GM12875 (cell line): Measurements from ENCODE around the gene OSCP1.
A peak's percentile ranks its signal among the peaks of the same experiment; 100 is the strongest.

Experiments
- H3K4me3 ChIP-seq: one replicate; pipeline ENCODE4 v1.5.1; 2011; ENCODE audit warnings: low read depth, low read length, control low read depth
- TF ChIP-seq, protein P1 (sequence below): IDR thresholded peaks from 2 replicates; pipeline ENCODE4 v1.5.1; 2011; ENCODE audit warnings: low read depth, mild to moderate bottlenecking, control low read depth, inconsistent platforms, low read length, moderate library complexity, borderline replicate concordance; ENCODE audit not compliant: insufficient read depth

OSCP1 gene

DNA sequence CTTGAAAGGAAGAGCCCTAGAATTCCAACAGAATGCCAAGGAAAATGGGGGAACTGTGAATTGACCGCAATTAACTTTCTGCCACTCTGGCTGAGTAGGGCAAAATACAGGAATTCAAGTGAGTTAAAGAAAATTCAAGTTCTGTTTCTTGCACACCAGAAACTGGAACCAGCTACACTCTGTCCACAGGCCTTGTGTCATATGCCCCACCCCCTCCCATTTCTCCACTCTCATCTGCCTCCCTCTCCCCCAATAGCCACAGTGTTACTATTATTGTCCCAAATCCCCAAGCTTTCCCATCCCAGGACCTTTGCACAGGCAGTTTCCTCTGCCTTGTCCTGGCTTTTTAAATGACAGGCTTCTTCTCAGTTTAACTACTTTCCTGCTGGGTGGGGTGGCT lies 60.3 kb downstream of the OSCP1 start:
- H3K4me3 ChIP-seq, result no peak overlapping the region
- TF ChIP-seq, protein P1, sequence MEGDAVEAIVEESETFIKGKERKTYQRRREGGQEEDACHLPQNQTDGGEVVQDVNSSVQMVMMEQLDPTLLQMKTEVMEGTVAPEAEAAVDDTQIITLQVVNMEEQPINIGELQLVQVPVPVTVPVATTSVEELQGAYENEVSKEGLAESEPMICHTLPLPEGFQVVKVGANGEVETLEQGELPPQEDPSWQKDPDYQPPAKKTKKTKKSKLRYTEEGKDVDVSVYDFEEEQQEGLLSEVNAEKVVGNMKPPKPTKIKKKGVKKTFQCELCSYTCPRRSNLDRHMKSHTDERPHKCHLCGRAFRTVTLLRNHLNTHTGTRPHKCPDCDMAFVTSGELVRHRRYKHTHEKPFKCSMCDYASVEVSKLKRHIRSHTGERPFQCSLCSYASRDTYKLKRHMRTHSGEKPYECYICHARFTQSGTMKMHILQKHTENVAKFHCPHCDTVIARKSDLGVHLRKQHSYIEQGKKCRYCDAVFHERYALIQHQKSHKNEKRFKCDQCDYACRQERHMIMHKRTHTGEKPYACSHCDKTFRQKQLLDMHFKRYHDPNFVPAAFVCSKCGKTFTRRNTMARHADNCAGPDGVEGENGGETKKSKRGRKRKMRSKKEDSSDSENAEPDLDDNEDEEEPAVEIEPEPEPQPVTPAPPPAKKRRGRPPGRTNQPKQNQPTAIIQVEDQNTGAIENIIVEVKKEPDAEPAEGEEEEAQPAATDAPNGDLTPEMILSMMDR, result no peak

DNA sequence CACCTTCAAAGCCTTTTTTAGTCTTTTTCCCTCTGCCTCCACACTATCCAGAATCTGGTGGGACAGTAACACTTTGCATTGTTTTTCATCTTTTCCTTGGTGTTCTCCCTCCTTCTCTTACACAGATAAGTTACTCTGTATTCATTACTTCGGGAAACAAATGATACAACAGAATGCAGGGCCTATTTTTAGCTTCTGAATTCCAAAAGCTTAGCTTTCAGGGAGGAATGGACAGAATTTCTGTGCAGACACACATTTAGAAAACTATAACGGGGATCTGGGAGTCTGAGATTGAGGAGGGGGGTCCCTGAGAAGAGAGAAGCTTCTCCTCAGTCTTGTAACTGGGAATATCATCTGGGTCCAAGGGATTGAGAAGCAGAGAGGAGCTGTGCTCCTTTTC lies 61.0 kb downstream of the OSCP1 start:
- TF ChIP-seq, protein P1, result no peak
- no peak overlapping the region for H3K4me3 ChIP-seq

DNA sequence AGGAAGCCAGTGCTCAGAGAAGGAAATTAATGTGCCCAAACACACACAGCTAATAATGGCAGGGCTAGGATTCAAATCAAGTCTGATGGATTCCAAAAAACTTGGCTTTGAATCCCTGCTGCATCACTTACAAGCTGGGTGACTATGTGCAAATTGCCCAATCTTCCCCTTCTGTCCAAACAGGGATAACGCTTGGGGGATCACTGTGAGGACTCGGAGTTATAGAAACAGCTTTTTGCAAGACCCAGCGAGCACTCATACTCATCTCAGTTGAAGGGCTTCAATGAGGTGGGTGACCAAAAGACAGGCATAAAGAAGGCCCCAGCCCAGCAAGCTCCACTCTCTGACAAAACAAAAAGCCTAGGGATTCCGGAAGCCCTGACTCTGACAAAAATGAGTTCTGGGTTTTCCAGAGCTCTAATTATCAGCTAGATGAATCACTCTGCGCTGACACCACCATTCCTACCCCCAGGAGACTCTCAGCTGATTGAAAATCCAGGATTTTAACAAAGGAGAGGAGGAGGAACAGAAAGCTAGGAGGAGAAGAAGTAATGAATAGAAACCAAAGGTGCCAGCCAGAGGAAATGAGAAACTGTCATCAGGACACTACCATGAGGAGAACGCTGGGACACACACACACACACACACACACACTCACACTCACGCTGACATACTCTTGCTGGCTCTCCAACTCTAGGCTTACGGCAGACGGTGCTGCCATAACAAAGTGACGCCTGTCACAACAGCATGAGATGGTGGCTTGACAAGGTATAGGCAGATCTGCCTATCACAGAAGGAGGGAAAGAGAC lies 62.9 kb downstream of the OSCP1 start:
- no peak overlapping the region for H3K4me3 ChIP-seq
- TF ChIP-seq, protein P1, result no peak

DNA sequence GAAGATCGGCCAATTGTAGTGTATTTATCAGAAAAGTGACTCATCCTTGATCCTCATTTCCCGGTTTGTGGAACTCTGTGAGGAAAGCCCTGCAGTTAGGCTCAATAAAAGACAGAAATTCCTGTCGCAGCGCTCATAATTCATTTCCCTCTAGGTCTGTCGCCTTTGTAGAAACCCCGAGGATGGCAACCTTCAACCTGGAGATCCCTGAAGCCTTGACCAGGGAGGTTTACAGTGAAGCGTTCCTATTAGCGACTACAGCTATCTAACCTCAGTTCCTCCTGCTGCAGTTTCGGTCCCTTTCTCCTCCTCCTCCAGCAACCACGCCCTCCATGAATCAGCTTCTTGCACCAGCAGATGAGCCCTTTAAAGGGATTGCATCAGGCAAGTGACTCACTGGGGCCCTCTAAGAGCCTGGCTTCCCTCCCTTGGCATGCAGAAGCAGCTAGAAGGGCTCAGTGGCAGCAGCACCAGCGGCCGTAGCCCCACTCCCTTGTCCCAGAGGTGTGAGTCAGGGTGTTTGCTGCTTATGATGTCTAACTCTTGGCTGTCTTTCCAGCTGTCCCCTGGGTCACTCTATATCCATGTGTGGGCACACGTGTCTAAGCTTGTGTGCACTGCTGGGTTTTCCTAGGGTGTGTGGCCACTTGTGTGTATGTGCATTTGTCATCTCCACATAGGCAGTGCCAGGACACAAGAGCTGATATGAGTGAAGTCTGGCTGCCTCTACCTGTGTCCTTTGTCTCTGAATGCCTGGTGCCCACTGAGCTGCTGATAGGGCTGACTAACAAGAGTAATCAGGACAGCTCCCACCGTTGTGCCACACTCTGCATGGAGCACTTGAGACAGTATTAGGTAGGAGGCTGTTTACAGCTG lies 63.7 kb downstream of the OSCP1 start:
- peak overlapping the region; percentile 54 for H3K4me3 ChIP-seq
- TF ChIP-seq, protein P1, result no peak

DNA sequence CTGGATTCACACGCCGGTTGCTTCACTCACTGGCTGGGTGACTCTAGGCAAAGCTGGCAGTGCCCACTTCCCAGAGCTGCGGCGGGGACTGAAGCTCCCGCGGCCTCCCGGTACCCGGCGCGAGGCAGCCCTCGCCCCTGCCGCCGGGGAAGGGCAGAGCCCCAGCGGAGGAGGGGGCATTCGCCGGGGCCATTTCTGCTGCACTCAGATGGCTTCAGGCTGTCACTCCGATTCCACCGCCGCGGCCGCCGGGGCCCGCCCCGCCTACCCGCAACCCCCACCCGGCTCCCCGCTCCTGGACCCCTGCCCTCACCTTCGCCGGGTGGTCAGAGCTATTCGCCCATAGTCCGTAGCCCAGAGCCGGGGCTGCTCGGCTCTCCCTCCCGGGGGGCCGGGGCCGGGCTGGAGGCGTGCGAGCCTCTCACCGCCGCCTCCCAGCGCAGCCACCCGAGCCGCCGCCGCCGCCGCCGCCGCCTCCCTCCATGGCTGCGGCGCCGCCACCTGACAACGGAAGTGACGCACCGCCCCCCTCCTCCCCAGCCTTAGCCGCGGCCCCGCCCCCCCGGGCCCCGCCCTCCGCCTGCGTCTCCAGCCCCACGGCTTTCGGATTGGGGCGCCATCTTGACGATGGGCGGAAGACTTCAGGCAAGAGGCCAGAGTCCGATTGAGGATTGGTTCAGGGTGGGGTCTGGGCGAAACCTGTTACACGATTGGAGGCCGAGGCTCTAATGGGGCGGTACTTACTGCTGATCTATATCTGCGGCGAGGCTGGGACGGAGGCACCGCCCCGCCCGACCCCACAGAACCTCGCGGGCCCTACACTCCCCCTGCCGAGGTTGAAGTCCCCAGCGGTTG lies 64.6 kb downstream of the OSCP1 start, which contains the start of gene STK40:
TSS of gene STK40 (minus strand) at position 515 of the 855 bp plus-strand sequence. CDS start 24,592 bp downstream, outside the sequence.
- TF ChIP-seq, protein P1, result no peak
- peak within 1 kb of the TSS; percentile 80 for H3K4me3 ChIP-seq

DNA sequence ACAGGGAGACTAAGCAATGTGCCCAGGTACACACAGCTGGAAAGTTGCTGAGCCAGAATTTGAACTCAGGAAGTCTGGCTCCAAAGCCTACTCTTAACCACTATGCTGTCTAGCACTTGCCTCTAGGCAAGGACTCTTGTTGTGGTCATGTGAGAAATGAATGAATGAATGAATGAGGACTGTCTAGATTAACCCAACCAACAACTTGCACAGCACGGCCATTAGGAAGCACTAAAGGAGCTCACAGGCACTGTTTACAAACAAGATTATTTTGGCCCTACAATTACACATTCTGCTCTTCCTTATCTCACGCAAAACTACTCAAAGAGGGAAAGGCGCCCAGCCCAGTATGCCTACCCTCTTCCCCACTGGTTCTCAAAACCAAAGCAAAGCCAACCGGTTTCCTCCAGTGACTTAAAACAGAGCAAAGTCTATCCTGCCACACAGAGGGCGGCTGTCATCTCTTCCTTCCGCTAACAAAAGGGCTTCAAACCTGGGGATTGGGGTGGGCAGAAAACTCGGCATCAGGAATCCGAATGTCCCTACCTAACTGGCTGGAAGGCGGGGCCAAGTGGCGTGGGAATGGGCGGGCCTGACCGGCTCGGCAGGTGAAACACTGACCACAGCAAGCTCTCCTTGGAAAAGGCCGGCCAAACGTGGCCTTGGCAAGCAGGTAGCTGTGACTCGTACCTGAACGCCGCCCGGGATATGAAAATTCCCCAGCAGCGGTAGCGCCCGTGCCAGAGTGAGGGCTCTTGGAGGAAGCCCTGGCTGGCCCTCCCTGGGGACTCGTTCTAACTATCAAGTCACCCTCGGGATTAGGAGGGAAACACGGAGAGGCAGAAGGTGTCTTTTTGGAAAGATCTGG lies 65.5 kb downstream of the OSCP1 start:
- H3K4me3 ChIP-seq, result peak overlapping the region; percentile 80
- TF ChIP-seq, protein P1, result no peak
